GM18517 (cell line): ENCODE measurements around the gene ALOX12B.
"Not testable (repeated sequence)": the region's sequence is repeated elsewhere in the genome, so short reads cannot be mapped to it uniquely, and the experiment has no call there.

Experiments used
- ATAC-seq: cut with Tn5 transposase; IDR thresholded peaks from one replicate; pipeline ENCODE4 v1.9.1; 2021; ENCODE audit warnings: mild to moderate bottlenecking, moderate library complexity; ENCODE audit not compliant: unreplicated experiment

The ALOX12B gene

DNA sequence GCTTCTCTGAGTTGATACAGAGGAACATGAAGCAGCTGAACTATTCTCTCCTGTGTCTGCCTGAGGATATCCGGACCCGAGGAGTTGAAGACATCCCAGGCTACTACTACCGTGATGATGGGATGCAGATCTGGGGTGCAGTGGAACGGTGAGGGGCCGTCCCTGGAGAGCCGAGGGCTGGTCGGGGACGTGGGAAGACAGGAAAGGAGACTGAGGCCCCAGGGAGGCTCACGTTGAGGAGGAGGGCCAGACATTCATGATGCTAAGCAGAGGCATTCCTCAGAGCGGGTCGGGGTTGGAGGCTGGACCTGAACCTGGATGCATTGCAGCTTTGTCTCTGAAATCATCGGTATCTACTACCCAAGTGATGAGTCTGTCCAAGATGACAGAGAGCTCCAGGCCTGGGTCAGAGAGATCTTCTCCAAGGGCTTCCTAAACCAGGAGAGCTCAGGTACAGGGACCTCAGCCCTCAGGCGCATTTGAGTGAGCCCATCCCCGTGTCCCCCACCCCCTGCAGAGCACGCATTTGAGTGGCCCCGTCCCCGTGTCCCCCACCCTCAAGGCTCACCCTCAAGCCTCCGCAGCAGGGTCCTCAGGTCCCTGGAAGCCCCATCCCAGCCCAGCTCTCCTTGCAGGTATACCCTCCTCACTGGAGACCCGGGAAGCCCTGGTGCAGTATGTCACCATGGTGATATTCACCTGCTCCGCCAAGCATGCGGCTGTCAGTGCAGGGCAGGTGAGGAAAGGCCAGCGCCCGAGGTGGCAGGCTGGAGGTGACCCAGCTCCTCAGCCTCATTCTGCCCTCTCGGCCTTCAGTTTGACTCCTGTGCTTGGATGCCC lies 40.4 kb downstream of the ALOX12B start:
- no peak for ATAC-seq

DNA sequence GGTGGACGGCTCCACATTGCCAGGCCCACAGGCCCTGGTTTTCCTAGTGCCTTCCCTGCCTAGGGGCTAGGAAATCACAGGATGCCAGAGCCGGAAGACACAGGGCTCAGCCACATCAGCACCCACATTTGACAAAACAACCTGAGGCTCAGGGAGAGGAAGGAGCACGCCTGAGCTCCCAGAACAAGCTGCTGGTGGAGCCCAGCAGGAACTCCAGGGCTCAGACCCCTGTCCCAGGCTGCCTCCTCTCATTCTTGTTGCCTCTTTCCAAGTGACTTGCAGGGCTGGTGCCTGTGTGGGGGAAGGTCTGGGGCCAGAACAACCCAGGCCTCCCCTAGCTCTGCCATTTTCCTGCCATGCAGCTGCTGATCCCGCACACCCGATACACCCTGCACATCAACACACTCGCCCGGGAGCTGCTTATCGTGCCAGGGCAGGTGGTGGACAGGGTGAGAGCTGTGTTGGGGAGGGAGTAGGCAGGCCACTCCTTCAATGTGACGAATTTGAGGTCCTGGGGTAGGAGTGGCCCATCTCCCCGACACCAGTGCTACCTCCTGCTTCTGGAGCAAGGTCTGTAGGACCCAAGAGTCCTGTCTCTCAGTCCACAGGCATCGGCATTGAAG lies 41.1 kb downstream of the ALOX12B start:
- ATAC-seq = no peak

DNA sequence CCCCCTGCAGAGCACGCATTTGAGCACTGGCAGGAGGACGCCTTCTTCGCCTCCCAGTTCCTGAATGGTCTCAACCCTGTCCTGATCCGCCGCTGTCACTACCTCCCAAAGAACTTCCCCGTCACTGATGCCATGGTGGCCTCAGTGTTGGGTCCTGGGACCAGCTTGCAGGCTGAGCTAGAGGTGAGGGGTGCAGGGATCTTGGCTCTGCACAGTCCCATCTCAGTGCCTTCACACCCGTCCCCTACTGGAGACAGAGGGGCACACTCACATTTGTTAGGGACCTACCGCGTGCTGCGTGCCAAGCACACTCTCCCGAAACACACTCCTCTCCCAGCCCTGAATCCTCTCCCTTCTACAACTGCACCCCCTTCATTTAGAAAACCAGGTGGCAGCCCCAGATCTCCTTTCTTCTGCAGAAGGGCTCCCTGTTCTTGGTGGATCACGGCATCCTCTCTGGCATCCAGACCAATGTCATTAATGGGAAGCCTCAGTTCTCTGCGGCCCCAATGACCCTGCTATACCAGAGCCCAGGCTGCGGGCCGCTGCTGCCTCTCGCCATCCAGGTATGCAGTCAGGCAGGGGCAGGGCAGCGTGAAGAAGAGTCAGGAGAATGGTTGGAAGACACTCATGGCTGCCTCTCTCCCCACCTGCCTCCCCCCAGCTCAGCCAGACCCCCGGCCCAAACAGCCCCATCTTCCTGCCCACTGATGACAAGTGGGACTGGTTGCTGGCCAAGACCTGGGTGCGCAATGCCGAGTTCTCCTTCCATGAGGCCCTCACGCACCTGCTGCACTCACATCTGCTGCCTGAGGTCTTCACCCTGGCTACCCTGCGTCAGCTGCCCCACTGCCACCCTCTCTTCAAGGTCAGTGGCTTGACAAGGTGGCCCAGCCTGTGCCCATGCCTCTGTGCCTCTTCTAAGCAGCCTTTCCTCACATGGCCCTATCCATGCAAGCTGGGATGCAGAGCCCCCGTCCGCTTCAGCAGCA lies 42.4 kb downstream of the ALOX12B start:
- no peak for ATAC-seq

DNA sequence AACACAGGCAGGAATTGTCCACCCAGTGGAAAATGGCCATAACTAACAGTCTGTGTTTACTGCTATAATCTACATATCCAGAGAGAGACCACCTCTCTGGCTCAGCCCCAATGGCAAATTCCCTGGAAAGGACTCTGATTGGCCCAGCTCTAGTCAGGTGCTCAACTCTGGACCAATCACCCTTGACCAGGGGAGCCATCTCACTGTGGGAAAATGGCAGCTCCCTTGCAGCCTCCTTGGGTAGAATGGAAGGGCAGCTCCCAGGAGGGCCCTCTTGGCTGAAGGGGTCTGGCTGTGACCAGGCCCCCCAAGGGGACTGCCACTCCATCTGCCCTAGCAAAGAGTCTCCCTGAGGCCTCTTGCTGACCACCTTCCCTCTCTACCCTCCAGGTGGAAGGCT lies 45.5 kb downstream of the ALOX12B start:
- no peak for ATAC-seq

DNA sequence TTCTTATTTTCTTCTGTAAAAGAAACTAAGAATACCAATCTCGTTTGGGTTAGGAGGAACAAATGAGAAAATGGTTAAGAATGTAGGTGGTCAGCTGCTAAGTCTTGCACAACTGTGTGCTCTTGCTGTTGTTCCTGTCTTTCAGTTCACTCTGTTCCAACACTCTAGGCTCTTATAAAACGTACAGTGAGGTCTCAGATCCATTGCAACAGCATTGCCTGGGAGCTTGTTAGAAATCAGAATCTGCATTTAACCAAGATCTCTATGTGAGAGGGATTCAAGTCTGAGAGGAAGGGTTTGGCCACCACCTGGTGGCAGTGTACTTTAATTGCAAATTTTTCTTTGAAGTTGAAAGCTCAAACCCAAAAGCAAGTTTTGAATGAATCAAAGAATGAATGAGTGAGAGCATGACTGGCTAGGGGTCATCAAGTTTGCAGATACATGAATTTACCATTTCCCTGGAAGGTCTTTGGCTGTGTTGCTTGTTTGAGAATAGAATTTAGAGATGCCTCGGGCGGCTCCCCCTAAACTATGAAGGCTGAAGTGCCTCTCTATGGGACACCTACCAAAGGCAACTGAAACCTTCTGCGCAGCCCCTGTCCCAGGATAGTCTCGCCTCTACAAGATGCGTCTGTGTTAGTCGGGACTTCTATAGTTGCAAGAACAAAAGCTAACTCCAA lies 46.1 kb downstream of the ALOX12B start:
- ATAC-seq = no peak

DNA sequence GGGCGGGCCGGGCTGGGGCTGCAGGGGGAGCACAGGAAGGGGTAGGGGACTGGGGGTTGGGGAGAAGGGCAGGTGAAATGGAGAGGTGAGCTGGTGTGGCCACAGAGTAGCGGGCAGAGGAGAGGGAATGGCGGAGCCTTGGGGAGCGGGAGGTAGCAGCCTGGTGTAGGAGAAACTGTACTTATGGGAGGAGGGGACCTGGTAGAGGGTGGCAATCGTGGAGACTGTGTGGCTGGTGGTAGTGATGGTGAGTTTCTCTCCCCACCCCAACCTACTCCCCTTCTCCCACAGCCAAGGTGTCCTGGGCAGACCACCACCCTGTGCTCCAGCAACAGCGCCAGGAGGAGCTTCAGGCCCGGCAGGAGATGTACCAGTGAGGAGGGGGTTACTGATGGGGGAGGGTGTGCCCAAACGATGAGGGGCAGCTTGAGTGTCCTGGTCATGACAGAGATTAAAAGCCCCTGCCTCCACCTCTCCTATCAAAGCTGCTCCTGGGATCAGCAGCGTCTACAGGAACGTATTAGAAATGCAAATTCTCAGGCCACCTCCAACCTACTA lies 47.8 kb downstream of the ALOX12B start:
- no peak for ATAC-seq

DNA sequence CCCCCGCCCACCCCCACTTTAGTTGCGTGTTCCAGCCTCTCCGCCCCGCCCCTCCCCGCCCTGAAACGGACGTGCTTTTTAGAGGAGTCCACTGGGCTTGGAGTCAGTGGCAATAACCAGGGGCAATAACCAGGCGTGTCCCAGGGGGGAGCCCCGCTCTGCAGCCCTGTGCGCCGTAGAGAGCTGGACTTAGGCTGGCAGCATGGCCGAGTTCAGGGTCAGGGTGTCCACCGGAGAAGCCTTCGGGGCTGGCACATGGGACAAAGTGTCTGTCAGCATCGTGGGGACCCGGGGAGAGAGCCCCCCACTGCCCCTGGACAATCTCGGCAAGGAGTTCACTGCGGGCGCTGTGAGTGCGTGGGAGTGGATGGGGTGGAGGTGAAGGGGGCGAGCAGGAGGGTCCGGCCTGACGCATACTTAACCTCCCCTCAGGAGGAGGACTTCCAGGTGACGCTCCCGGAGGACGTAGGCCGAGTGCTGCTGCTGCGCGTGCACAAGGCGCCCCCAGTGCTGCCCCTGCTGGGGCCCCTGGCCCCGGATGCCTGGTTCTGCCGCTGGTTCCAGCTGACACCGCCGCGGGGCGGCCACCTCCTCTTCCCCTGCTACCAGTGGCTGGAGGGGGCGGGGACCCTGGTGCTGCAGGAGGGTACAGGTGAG lies 48.4 kb downstream of the ALOX12B start, which contains the start of gene ALOX15B:
ALOX15B (plus strand) TSS at position 106 of the 657 bp plus-strand sequence; CDS start at position 203, 97 bp downstream.
- ATAC-seq = no peak

DNA sequence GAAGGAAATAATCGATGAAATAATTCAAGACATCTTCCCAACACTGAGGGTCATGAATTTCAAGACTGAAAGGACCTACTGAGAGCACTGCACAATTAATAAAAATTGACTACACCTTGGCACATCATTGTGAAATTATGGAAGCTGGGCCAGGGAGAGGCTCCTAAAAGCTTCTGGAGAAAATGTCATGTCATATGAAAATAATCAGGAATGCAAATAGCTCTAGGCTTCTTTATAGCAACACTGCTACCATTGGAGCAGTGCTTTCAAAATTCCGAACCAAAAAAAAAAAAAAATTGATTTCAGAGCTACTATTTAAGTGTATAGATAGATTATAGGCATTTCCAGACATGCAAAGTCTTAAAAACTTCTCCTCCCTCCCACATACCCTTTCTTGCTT lies 55.1 kb downstream of the ALOX12B start:
- no peak for ATAC-seq

DNA sequence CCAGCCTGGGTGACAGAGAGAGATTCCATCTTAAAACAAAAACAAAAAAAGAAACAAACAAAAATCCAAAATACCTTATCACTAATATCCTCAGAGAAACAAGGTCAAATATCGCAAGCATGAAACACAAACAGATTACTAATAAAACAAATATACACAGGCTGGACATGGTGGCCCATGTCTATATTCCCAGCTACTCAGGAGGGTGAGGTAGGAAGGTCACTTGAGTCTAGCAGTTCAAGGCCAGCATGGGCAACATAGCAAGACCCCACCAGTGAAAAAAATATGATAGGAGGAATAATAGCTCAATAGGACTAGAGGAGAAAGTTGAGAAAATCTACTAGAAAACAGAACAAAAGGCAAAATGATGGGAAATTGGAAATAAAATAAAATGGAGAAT lies 55.6 kb downstream of the ALOX12B start:
- ATAC-seq = no peak

DNA sequence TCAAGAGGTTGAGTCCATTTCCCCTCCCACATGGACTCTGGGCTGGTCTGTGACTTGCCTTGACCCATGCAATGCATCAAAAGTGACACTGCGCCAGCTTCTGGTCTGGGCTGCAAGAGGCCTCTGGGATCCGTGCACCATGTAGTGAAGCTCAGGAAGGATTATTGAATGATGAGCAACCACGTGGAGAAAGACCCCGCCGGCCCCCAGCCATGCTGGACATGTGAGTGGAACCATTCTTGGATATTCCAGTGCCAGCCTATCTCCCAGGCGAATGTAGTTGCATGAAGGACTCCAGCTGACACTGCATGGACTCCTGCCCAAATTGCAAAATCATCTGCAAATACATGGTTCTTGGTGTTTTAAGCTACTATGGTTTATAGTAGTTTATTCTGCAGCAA lies 56.3 kb downstream of the ALOX12B start:
- no peak for ATAC-seq

DNA sequence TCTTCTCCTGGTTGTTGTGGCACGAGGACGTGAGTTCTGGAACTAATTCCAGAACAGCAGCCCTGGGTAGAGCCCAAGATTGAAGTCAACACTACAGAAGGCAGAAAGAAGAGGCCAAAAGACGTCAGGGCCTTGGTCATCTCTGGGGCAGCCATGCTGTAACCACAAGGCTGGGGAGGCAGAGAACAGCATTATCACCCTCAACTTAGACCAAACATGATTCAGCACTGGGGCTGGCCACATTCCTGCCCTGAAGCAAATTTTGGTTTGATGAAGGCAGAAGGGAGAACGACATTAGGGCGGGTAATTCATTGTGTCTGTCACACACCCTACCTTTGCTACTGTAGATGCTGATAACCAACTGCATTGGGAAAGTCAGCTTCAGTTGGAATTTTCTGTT lies 58.4 kb downstream of the ALOX12B start:
- ATAC-seq = no peak

DNA sequence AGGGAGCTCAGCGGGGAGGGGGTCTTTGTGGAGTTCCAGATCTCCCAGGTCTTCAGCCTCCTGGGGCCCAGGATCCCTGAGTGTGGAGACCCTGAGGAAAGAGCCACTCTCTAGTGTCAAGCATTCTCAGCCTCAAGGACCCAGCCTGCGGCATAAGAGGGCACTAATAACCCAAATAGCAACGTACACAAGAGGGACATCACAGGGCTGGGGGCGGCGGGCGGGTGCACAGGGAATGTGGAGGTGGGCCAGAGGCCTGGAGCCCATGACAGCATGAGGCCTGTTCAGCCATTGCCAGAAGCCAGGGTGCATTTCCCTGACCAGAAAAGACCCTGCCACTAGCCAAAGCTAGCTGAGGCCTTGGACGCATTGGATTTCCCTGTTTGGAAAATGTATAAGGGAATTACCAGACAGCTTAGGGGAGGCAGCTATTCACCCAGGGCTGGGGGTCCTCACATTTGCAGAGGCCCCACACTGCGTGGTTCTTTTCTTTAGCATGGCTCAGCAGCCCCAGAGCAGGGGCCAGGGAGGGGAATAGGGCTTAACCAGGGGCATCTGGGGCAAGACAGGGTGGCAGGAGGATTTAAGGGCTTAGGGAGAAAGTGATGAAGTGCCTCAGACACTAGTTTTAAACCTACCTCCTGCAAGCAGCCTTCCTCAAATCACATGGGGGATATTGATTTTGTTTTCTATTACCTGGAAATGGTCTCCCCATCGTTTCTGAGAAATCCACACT lies 62.2 kb downstream of the ALOX12B start:
- no peak for ATAC-seq

DNA sequence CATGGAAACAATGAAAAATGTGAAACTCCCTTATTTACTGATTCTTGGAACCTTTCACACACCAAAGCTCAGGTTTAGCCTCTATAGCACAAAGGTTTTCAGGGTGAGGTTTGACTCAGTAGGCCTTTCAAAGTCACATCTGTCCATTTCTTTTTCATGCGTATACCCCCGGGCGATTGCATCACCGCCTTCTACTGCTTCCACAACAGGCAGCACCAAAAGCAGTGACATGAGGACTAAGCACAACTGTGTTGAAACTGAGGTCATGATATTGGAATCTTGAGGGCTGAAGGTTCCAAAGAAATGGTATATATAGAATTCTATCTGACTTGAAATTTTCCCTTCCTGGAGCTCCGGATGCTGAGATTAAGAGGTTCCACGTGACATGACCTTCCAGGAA lies 63.4 kb downstream of the ALOX12B start:
- not testable (repeated sequence) for ATAC-seq
